ENCODE results near the gene POLA1. TPM values are rescaled to one million over a fixed set of nuclear protein-coding genes. Genes with fewer than 3 reads are reported as not detected.

The POLA1 gene
- total RNA-seq, 2 donors from 2014 or later, result 24.4 to 53.6 TPM

GRCh38 chrX:24833695-24834094, 140.0 kb downstream of the POLA1 start:
- Mint-ChIP-seq H3K36me3 (ENCODE audit: low read depth) (peaks cover 52% of the 10 kb centered on the region), H3K27ac (no peak overlapping the region), H3K4me3 (no peak overlapping the region), H3K9me3 (peaks cover 3% of the 10 kb centered on the region), H3K4me1 (peaks cover 4% of the 10 kb centered on the region), H3K27me3 (ENCODE audit: insufficient read depth) (no peaks in the 10 kb centered on the region)
- WGBS, 2 experiments (ENCODE audit: insufficient coverage in 1 of 2, insufficient read length in 1 of 2), result 100% methylated on average over 5 of the region's 5 CpGs; no CpG with 5 or more reads in 1 of the 2 experiments
- no peaks in the 10 kb centered on the region for H3K4me1 ChIP-seq (ENCODE audit: control insufficient read depth, insufficient read depth, low read length)
- peaks cover 24% of the 10 kb centered on the region for H3K36me3 ChIP-seq (ENCODE audit: control insufficient read depth, insufficient read depth, low read length)
- H3K9ac ChIP-seq (ENCODE audit: extremely low read depth, low read length, poor library complexity, severe bottlenecking), result no peak overlapping the region
- H3K27me3 ChIP-seq (ENCODE audit: control insufficient read depth, insufficient read depth, low read length, poor library complexity, severe bottlenecking), result no peaks in the 10 kb centered on the region
- H3K4me3 ChIP-seq (ENCODE audit: low read length), result no peak overlapping the region
- DNase-seq, result no peak
- TF ChIP-seq CTCF (conservative IDR thresholded peaks at IDR 0.05), result no peak
- H3K27ac ChIP-seq (ENCODE audit: low read depth, low read length), result no peak overlapping the region
- no peaks in the 10 kb centered on the region for H3K9me3 ChIP-seq (ENCODE audit: control insufficient read depth, low read length)

- Mint-ChIP-seq H3K27ac (no peak overlapping the region), H3K27me3 (ENCODE audit: insufficient read depth) (no peaks in the 10 kb centered on the region), H3K9me3 (peaks cover 3% of the 10 kb centered on the region), H3K4me1 (peaks cover 19% of the 10 kb centered on the region), H3K36me3 (ENCODE audit: low read depth) (peaks cover 34% of the 10 kb centered on the region), H3K4me3 (no peak overlapping the region)
- no peak overlapping the region for H3K9ac ChIP-seq (ENCODE audit: extremely low read depth, low read length, poor library complexity, severe bottlenecking)
- peaks cover 7% of the 10 kb centered on the region for H3K36me3 ChIP-seq (ENCODE audit: control insufficient read depth, insufficient read depth, low read length)
- H3K27me3 ChIP-seq (ENCODE audit: control insufficient read depth, insufficient read depth, low read length, poor library complexity, severe bottlenecking), result no peaks in the 10 kb centered on the region
- no peak overlapping the region for H3K27ac ChIP-seq (ENCODE audit: low read depth, low read length)
- no peak for TF ChIP-seq CTCF (conservative IDR thresholded peaks at IDR 0.05)
- no peak overlapping the region for H3K4me3 ChIP-seq (ENCODE audit: low read length)
- no peaks in the 10 kb centered on the region for H3K9me3 ChIP-seq (ENCODE audit: control insufficient read depth, low read length)
- no peak for DNase-seq
- no peaks in the 10 kb centered on the region for H3K4me1 ChIP-seq (ENCODE audit: control insufficient read depth, insufficient read depth, low read length)
Measured at GRCh38 chrX:24837966-24838365, 144.2 kb downstream of the POLA1 start.

GRCh38 chrX:24838629-24839028, 144.9 kb downstream of the POLA1 start:
- Histone ChIP-seq H3K9me3 (ENCODE audit: control insufficient read depth, low read length) (no peaks in the 10 kb centered on the region), H3K27ac (ENCODE audit: low read depth, low read length) (no peak overlapping the region), H3K36me3 (ENCODE audit: control insufficient read depth, insufficient read depth, low read length) (peaks cover 9% of the 10 kb centered on the region), H3K27me3 (ENCODE audit: control insufficient read depth, insufficient read depth, low read length, poor library complexity, severe bottlenecking) (no peaks in the 10 kb centered on the region), H3K4me3 (ENCODE audit: low read length) (no peak overlapping the region), H3K9ac (ENCODE audit: extremely low read depth, low read length, poor library complexity, severe bottlenecking) (no peak overlapping the region), H3K4me1 (ENCODE audit: control insufficient read depth, insufficient read depth, low read length) (no peaks in the 10 kb centered on the region)
- WGBS, 2 experiments (ENCODE audit: insufficient coverage in 1 of 2, insufficient read length in 1 of 2), result 72% methylated on average over 3 of the region's 3 CpGs; no CpG with 5 or more reads in 1 of the 2 experiments
- Mint-ChIP-seq H3K9me3 (peaks cover 3% of the 10 kb centered on the region), H3K27me3 (ENCODE audit: insufficient read depth) (no peaks in the 10 kb centered on the region), H3K4me1 (peaks cover 19% of the 10 kb centered on the region), H3K36me3 (ENCODE audit: low read depth) (peaks cover 33% of the 10 kb centered on the region), H3K4me3 (no peak overlapping the region), H3K27ac (no peak overlapping the region)
- peak; percentile 84 for TF ChIP-seq CTCF (conservative IDR thresholded peaks at IDR 0.05)
- DNase-seq, result no peak
